ENCODE measurements around the gene S100A3.

S100A3 gene

DNA sequence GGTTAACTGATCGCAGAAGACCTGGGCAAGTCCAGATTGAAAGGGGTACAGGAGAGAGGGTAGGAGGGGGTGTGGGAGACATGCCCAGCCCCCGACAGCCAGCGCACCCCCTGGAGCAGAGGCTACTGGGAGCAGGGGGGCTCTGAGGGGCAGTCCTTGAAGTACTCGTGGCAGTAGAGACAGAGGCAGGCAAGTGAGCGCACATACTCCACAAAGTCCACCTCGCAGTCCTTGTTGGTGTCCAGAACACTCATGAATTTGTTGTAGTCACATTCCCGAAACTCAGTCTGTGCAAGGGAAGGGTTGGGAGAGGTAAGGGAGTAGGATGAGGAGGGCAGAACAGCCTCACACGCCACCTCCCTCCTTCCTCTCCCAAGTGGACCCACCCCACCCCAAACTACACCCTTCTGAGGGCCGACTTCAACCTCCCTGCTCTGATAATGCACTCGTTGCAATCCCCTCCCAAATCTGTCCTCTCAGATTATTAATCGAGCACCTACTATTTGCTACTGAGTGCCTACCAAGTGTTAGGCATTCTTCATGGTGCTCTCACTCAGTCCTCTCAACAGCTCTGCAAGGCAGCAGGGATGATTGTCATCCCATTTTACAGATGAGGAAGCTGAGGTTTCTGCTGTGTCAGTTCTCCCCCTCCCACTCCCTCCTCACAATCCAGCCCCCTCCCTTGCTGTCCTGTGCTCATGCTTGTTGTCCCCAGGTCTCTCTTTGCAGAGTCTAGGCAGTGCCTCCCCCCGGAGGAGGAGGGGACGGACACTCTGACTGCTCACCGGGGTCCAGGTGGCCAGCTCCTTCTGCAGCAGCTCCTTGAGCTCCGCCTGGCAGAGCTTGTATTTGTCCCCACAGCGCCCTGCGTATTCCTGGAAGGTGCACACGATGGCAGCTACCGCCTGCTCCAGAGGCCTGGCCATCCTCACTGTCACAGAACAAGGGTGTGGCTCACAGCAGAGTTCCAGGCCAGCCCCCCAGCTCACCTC is 1.2 kb downstream of the S100A3 start:
- DNase-seq = no peak

DNA sequence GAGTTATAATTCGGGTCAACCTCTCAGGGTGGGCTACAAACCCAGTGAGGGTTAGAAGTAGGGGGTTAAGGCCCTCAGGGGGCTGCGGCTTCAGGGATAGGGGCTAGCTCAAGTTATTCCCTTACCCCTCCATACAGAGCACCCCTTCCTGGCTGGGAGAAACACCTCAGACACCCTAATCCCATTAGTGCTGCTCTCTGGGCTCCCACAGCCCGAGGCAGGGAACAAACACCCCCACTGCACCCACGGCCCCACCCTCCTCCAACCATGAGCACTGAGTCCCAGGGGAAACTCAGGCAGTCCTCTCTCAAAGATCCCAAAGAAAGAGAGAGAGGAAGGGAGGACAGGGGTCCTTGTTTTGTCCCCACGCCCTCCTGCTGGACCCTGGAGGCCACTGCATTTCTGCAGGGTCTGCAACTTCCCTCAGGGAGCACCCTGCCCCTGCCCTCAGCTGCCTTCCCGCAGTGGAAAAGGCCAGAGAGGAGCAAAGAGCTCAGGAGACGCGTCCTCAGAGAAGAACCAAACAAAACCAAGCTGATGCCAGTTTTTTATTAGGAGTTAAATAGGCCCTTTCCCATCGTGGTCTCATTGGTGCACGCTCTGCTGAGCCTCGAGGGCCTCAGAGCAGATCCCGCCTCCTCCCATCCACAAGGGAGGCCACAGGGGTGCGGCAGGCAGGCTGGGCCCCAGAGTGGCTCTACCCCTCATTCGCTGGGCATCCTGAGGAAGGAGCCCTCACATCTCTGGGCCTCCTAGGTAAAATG is 2.1 kb downstream of the S100A3 start:
- no peak for DNase-seq

- no peak for DNase-seq
Observed at GRCh38 chr1:153546371-153546770, 2.7 kb downstream of the S100A3 start.

GRCh38 chr1:153545067-153546055 is 3.7 kb downstream of the S100A3 start, which contains the start of gene S100A4:
S100A4 (minus strand) TSS chr1:153545806; CDS start chr1:153544794, 1,012 bp downstream.
- DNase-seq = peak; percentile 58 to 90

DNA sequence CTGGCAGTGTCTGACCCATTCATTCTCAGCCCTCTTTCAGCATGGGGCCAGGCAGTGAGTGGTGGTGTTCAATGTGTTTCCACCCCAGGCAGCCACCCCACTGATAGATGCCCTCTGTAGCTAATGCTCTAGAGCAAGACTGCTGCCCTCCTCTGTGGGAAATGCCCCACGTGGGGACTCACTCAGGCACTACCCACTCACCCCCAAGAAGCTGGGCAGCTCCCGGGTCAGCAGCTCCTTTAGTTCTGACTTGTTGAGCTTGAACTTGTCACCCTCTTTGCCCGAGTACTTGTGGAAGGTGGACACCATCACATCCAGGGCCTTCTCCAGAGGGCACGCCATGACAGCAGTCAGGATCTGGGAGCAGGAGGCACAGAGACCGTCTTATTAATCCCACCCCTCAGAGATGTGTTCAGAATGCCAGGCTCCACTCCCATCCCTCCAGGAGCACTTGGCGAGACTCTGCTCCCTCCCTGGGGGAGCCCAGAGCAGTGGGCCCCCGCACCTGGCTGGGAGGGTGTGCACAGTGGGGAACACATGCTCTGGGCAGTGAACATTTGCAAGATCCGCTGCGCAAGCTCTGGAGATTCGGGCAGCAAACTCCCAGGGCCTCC is 4.5 kb downstream of the S100A3 start:
- DNase-seq = no peak

- DNase-seq = no peak
Observed at GRCh38 chr1:153543736-153544135, 5.3 kb downstream of the S100A3 start.

- DNase-seq = no peak
Observed at GRCh38 chr1:153542956-153543711, 5.9 kb downstream of the S100A3 start.

DNA sequence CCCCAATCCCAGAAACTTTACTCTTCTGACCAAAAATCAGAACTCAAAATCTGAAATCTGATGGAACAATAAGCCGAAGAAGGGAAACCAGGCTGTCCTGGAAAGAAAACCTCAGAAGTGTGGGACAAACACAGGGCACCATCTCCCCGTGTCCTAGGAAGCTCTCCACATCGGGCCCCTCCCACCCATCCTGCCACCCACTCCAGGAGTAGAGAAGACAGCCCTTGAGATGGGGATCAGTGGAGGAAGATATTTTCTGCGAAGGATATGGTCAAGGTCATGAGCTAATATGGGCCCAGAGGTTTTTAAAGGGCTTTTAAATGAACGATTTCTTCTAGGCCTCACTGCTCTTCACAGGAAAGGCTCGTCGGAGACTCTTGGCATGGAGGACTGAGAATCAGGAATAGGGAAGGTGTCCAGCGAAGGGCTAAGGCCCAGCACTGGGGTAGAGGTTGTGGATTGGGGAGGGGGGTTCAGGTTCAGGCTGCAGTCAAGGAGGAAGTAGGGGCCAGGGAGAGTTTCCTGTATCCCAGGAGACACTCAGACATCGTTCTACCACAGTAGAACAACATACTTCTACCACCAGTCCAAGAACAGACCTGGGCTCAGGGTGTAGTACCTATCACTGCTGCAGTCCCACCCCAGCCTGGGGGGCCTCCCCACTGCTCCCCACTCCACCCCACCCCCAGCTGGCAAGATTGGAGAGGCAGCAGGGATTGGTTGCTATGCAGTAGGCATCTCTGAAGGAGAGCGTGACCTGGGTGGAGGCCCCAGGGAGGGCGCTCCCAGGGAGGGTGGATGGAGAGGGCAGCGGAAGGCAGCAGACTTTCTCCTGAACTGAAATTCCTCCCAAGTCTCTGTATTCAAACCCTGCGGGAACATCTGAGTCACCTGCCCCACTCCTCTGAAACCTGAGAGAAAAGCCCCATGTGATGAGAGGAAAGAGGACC is 7.1 kb downstream of the S100A3 start:
- no peak for DNase-seq

DNA sequence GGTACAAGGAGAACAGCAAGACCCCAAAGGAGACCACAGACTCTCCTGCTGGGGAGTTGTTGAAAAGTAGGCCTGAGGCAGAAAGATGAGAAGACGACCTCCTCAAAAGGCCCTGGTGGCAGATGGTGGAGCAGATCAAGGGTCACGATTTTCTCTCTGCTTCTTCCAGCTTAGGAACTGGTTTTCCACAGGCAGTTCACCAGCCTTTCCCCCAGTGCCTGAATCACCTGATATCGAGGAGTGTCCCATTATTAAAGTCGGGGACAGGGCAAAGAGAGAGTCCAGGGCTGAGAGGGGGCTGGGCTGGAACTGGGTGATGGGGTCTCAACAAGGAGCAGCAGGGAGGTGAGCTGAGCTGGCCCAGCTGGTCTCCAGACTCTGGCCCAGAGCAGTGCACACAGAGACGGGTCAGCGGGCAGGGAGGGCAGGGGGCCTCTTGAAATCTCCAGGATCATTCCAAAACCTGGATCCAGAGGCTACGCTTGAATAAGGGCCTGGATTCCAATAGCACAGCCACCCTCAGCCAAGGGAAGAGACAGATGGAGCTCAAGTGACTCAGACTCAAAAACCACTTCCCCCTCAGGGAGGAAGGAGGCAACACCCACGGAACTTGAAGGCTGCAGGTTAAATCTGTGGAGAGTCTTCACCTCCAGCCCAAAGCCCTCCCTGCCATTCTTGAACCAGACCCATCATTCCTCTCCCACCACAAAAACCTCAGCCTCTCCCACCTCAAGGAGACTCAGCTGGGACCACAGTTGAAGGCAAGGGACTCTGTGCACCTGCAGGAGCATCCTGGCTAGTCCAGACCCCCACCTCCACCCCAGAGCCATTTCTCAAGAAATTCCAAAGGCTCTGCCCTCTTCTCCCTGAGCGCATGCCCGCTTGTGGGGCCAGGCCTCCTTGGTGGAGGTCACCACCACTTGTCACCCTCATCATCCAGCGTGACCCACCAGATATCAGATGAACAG is 8.4 kb downstream of the S100A3 start, which contains the start of gene S100A5:
S100A5 (minus strand) TSS at position 541 of the 968 bp plus-strand sequence. CDS start 743 bp downstream, outside the sequence.
- DNase-seq = peak in 1 of 2 donors; percentile 77

DNA sequence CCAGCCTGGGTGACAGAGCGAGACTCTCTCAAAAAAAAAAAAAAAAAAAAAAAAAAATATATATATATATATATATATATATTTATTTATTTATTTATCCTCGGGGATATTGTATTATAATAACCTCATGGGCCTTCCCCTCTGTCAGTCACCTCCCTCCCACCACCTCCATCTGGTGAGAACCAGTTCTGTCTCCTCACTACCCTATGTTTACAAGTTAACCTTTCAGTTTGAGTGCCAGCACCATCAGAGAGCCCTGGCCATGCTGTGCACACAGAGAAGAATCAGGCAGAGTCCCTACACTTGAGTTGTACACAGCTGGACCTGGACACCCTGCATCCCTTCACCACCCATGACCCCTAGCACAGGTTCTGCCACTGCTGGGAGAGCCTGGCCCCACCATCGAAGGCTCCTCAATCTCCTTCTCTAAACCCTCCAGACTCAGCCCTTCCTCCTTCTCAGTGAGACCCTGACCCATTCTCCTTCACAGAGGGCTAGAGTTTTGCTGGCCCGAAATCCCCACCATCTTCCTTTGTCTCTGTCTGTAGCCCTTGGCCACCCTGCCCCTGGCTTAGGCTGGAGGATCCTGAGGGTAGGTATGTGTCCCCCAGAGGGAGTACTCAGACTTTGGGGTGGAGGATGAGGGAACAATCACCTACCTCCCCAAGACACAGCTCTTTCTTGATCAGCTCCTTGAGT is 9.5 kb downstream of the S100A3 start:
- DNase-seq = no peak

GRCh38 chr1:153538315-153538821 is 10.7 kb downstream of the S100A3 start:
- no peak for DNase-seq

- DNase-seq = no peak
Observed at GRCh38 chr1:153537376-153537730, 11.7 kb downstream of the S100A3 start.

GRCh38 chr1:153536671-153537375 is 12.2 kb downstream of the S100A3 start:
- no peak for DNase-seq

DNA sequence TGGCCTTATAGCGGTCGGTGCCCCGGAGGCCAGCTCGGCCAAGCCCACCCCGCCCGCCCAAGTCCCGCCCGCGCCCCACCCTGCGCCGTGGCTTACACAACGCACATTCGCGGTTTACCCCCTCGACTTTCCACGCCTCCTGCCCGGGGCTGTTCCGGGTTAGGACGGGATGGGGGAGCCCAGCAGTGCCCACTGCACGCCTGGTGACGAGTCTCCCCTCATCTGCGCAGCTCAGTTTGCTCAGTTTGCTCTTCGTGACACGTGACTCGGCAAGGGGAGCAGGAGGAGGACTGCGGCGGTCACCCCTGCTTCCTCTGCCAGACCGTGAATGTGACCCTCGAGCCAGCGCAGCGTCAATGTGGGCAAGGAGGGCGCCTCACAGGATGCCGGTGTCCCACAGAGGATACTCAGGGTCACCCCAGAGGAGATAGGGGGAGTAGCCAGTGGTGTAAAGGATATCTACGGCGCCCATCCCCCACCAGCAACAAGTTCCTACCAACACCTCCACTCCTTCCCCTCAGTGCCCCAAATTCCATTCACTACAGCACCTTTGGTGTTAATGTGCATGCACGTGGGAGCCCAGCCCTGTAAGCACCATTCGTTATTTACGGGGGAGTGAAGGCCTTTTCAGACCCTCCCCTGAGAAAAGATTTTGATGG is 12.9 kb downstream of the S100A3 start:
- DNase-seq = peak; percentile 72 to 77

DNA sequence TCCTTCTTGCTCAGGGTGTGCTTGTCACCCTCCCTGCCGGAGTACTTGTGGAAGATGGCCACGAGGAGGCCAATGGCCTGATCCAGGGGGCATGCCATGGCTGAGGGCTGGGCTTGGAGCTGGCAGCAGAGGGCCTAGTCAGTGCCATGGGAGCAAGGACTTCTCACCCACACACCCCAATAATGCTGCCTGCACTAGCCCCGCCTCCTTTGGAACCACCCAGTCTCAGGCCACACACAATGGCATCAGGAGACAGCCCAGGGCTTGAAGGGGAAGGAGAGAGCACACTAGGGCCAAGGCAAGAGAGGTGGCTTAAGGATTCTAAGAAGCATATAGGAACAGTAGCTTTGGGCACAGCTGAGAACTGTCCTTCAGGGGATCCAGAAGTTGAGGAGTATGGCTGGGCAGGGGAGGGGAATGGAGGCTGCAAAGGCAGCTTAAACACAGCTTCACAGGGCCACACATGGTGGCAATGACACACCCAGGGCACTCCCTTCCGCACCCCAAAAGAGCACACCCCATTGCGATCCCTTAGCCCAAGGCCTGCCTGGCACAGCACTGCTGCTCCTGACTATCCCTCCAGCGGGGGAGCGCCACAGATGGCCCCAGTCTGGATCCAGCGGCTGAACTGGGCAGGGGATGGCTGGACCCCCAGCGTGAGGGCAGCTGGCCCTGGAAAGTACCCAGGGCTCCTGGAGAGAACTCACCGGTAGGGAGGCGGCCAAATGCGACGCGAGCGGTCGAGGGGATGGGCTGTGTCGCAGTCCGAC is 13.6 kb downstream of the S100A3 start, which contains the start of gene S100A6:
S100A6 (minus strand) TSS at position 750 of the 770 bp plus-strand sequence; CDS start at position 98, 652 bp downstream.
- DNase-seq = peak; percentile 24 to 67

GRCh38 chr1:153534925-153535241 is 14.2 kb downstream of the S100A3 start:
- DNase-seq = no peak
